Lower lobe of right lung (tissue), 2 donors: Measurements from ENCODE around the gene MAGEA8. TPM values are rescaled to one million over a fixed set of nuclear protein-coding genes. Genes with fewer than 3 reads are reported as not detected.
"Not testable (repeated sequence)": the region's sequence is repeated elsewhere in the genome, so short reads cannot be mapped to it uniquely, and the experiment has no call there.

Experiments
- ATAC-seq, 2 donors: fragments of 200-7000 bp; cut with Tn5 transposase; one replicate each; pipeline ENCODE4 v1.9.1; 2020 to 2022; ENCODE audit warnings: mild to moderate bottlenecking in 2 of 2, moderate library complexity in 2 of 2
- DNase-seq: peaks from one replicate; pipeline ENCODE4 v3.0.0-alpha.2; 2020
- H3K27ac ChIP-seq: fragments of 200-600 bp; one replicate; pipeline ENCODE4 v1.8.0; 2022
- H3K27me3 ChIP-seq: fragments of 200-600 bp; one replicate; pipeline ENCODE4 v1.8.0; 2022; ENCODE audit warnings: low read depth
- H3K36me3 ChIP-seq: fragments of 200-600 bp; one replicate; pipeline ENCODE4 v1.8.0; 2022; ENCODE audit warnings: mild to moderate bottlenecking
- H3K4me1 ChIP-seq: fragments of 200-600 bp; one replicate; pipeline ENCODE4 v1.8.0; 2022
- H3K4me3 ChIP-seq: fragments of 200-600 bp; one replicate; pipeline ENCODE4 v1.8.0; 2022; ENCODE audit warnings: mild to moderate bottlenecking
- H3K9me3 ChIP-seq: fragments of 200-600 bp; one replicate; pipeline ENCODE4 v1.8.0; 2022
- CTCF ChIP-seq: fragments of 200-600 bp; IDR thresholded peaks from one replicate; pipeline ENCODE4 v1.8.0; 2022; ENCODE audit warnings: antibody characterized with exemption, mild to moderate bottlenecking
- intact Hi-C: fragments of 100-400 bp; cut with DNase I; formaldehyde crosslinking; loops from one replicate; pipeline ENCODE4 v1.11.0; 2022
- long read RNA-seq: library from polyadenylated mRNA; unstranded; transcript quantifications from one replicate; pipeline ENCODE4 v2.0.0, GENCODE V29; 2021
- total RNA-seq: library from RNA; stranded (reverse); fragmentation: NEBNext Ultra II Directional; extraction: Animal tissue kit (Norgen Biotek cat#: 25700); gene quantifications from one replicate; pipeline ENCODE4 v1.2.1, GENCODE V29; 2021
- donor health status: DM: no; HTN: yes; CAD: no; lungs with severe emphysema.

MAGEA8 gene
- total RNA-seq, result not detected
- long read RNA-seq, result 0 reads

GRCh38 chrX:149881081-149881711, at the start of gene MAGEA8:
MAGEA8 (plus strand) TSS chrX:149881183; CDS start chrX:149884273, 3,090 bp downstream.
- intact Hi-C loops, result no loop called here
- no peaks in the 10 kb centered on the region for H3K4me1 ChIP-seq
- no peaks in the 10 kb centered on the region for H3K9me3 ChIP-seq
- TF ChIP-seq CTCF, result no peak
- H3K4me3 ChIP-seq, result no peak within 1 kb of the TSS
- no peaks in the 10 kb centered on the region for H3K36me3 ChIP-seq
- no peaks in the 10 kb centered on the region for H3K27me3 ChIP-seq
- no peak for ATAC-seq
- H3K27ac ChIP-seq, result no peak within 1 kb of the TSS
- DNase-seq, result no peak

- ATAC-seq (no peak), DNase-seq (no peak)
- intact Hi-C loops, result no loop called here
- Histone ChIP-seq H3K27ac (no peak overlapping the region), H3K4me1 (no peaks in the 10 kb centered on the region), H3K4me3 (no peak overlapping the region), H3K27me3 (no peaks in the 10 kb centered on the region), H3K9me3 (no peaks in the 10 kb centered on the region), H3K36me3 (no peaks in the 10 kb centered on the region)
- no peak for TF ChIP-seq CTCF
Observed at GRCh38 chrX:149831473-149831872, 49.5 kb upstream of the MAGEA8 start.

- DNase-seq, H3K9me3 ChIP-seq, intact Hi-C loops, ATAC-seq, H3K36me3 ChIP-seq, H3K4me3 ChIP-seq, H3K27ac ChIP-seq, H3K27me3 ChIP-seq, H3K4me1 ChIP-seq: not testable (repeated sequence)
Observed at GRCh38 chrX:149836728-149837127, 44.3 kb upstream of the MAGEA8 start.

- ATAC-seq (no peak), DNase-seq (no peak)
- H3K4me1 ChIP-seq, result no peaks in the 10 kb centered on the region
- H3K36me3 ChIP-seq, result no peaks in the 10 kb centered on the region
- H3K27me3 ChIP-seq, result no peaks in the 10 kb centered on the region
- no peaks in the 10 kb centered on the region for H3K9me3 ChIP-seq
- intact Hi-C loops, result no loop called here
- no peak for TF ChIP-seq CTCF
- H3K27ac ChIP-seq, result no peak overlapping the region
- H3K4me3 ChIP-seq, result no peak overlapping the region
Observed at GRCh38 chrX:149837167-149837566, 43.8 kb upstream of the MAGEA8 start.

GRCh38 chrX:149837639-149838038, 43.3 kb upstream of the MAGEA8 start:
- intact Hi-C loops, result no loop called here
- ATAC-seq, result no peak
- Histone ChIP-seq H3K27ac (no peak overlapping the region), H3K4me3 (no peak overlapping the region), H3K4me1 (no peaks in the 10 kb centered on the region), H3K9me3 (no peaks in the 10 kb centered on the region), H3K27me3 (no peaks in the 10 kb centered on the region), H3K36me3 (no peaks in the 10 kb centered on the region)
- no peak for DNase-seq
- TF ChIP-seq CTCF, result no peak

- Histone ChIP-seq H3K4me1 (no peaks in the 10 kb centered on the region), H3K9me3 (no peaks in the 10 kb centered on the region), H3K27ac (no peak overlapping the region), H3K4me3 (no peak overlapping the region), H3K27me3 (no peaks in the 10 kb centered on the region), H3K36me3 (no peaks in the 10 kb centered on the region)
- ATAC-seq, result no peak
- TF ChIP-seq CTCF, result no peak
- intact Hi-C loops, result no loop called here
- DNase-seq, result no peak
Observed at GRCh38 chrX:149841929-149842328, 39.1 kb upstream of the MAGEA8 start.
